GM12864 (cell line): ENCODE data around the gene AMELX.

Experiments
- DNase-seq: peaks from one replicate; pipeline ENCODE4 v3.0.0-alpha.2; 2011; ENCODE audit warnings: low read depth
- H3K4me3 ChIP-seq: 2 replicates; pipeline ENCODE4 v1.5.1; 2011; ENCODE audit warnings: mild to moderate bottlenecking, low read depth, low read length, control low read depth
- TF ChIP-seq, protein P1 (sequence below): IDR thresholded peaks from 2 replicates; pipeline ENCODE4 v1.5.1; 2011; ENCODE audit warnings: low read depth, mild to moderate bottlenecking, moderate library complexity, low read length, control low read depth, inconsistent platforms; ENCODE audit errors: missing control alignments

The AMELX gene

DNA sequence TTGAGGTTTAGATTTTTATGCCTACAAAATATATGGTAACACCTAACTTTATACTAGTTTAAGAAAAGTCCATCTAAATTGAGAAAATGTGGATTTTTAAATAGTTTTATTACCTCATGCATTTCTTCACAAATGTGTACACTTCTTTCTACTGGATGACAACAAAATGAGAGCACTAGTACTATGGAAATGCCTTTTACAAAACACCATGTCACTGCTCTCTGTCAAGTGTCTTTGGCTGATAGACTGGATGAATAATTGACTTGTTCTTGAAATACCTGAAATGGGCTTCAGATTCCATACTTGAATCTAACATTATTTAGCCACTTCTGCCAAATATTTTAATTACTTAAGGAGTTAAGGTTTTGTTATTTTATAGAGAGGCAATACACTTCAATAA is 49.5 kb downstream of the AMELX start:
- no peak for DNase-seq
- H3K4me3 ChIP-seq, result no peak overlapping the region
- TF ChIP-seq, protein P1, sequence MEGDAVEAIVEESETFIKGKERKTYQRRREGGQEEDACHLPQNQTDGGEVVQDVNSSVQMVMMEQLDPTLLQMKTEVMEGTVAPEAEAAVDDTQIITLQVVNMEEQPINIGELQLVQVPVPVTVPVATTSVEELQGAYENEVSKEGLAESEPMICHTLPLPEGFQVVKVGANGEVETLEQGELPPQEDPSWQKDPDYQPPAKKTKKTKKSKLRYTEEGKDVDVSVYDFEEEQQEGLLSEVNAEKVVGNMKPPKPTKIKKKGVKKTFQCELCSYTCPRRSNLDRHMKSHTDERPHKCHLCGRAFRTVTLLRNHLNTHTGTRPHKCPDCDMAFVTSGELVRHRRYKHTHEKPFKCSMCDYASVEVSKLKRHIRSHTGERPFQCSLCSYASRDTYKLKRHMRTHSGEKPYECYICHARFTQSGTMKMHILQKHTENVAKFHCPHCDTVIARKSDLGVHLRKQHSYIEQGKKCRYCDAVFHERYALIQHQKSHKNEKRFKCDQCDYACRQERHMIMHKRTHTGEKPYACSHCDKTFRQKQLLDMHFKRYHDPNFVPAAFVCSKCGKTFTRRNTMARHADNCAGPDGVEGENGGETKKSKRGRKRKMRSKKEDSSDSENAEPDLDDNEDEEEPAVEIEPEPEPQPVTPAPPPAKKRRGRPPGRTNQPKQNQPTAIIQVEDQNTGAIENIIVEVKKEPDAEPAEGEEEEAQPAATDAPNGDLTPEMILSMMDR, result no peak

DNA sequence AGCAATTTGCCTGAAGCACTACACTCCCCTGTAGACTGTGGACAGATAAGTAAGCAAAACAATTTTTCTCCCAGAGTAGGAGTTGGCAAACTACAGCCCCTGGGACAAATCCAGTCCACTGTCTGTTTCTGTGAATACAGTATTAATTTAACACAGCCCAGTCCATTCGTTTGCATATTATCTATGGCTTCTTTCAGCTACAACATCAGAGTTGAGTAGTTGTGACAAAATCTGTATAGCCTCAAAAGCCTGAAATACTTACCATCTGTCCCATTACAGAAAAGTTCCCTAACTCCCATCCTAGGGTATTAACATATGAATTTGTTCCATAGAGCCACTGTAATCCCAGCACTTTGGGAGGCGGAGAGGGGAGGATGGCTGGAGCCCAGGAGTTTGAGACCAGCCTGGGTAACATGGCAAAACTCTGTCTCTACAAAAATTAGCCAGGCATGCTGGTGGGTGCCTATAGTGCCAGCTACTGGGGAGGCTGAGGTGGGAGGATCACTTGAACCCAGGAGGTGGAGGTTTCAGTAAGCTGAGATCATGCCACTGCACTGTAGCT is 53.0 kb downstream of the AMELX start:
- no peak for DNase-seq
- TF ChIP-seq, protein P1, result no peak
- H3K4me3 ChIP-seq, result no peak overlapping the region

DNA sequence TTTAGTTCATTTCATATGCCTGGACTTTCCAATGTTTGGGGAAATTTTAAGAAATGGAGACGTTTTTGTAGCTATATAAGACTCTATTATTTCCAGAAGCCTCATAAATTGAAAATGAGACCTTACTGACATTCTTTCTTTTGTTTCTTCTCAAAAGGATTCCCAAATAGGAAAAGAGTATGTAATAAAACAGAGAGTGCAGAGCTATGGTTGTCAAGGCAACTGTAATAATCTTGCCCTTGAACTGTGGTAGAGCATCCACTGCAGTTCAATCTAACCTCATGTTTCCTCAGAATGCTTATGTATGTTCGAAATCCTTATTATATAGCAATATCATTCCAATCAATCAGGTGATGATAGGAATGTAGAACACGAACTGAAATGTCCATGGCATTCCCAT is 54.1 kb downstream of the AMELX start:
- TF ChIP-seq, protein P1, result no peak
- H3K4me3 ChIP-seq, result no peak overlapping the region
- no peak for DNase-seq

DNA sequence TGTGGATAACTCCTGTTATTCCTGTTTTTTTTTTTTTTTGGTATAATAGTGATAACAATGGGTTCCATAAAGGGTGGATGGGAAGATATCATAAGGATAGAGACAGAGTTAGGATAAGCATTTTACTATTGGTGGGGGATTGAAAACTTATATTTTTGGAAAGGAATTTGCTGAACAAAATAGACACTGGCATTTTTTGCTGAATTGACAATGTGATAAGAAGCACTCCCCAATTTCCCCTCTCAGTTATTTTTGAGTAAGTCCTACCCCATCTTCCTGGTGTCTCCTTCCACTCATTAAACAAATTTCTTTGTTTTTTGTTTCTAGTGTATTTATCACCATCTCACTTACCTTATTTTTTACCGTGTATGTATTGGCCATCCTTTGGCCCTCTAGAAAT is 55.8 kb downstream of the AMELX start:
- TF ChIP-seq, protein P1, result no peak
- no peak overlapping the region for H3K4me3 ChIP-seq
- DNase-seq, result no peak

DNA sequence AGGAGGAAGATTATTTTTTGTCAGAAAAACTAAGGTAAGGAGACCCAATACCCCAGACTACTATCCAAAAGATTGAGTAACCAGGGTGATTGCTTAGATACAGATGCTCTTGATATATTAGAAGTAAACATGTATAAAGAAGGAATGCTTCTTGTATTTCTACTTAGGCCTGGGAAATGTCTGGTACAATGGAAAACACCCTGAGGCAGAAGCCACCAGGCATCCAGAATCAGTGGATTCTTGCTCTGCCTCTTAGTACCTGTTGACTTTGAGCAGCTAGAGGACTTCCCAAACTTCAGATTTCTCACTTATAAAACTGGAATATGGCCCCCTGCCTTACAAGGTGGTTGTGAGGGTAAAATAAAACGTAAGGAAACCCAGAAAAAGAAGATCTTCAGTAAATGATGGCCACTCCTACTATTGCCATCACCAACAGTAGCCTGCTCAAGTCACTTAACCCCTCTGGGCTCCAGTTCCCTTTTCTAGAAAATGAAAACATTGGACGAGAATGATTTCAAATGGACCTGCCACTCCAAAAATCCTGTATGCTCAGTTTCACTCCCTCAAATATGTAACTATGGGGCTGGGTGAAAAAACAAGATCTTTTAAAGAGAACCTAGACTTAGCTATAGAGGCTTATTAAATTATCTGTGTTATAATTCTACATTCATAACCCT is 56.6 kb downstream of the AMELX start:
- no peak for DNase-seq
- H3K4me3 ChIP-seq, result no peak overlapping the region
- TF ChIP-seq, protein P1, result no peak
